HTR-8/SVneo (cell line): Measurements from ENCODE around the gene SAFB.
"Not testable (repeated sequence)": the region's sequence is repeated elsewhere in the genome, so short reads cannot be mapped to it uniquely, and the experiment has no call there.

Experiments used
- DNase-seq: peaks from one replicate; pipeline ENCODE4 v3.0.0; 2011; ENCODE audit warnings: low spot score, mixed read lengths; ENCODE audit not compliant: insufficient read length
- FAIRE-seq: peaks from 2 replicates; lab custom pipeline; 2011; peaks lifted over from hg19 to GRCh38; lab: Jason Lieb, UNC

The SAFB gene

DNA sequence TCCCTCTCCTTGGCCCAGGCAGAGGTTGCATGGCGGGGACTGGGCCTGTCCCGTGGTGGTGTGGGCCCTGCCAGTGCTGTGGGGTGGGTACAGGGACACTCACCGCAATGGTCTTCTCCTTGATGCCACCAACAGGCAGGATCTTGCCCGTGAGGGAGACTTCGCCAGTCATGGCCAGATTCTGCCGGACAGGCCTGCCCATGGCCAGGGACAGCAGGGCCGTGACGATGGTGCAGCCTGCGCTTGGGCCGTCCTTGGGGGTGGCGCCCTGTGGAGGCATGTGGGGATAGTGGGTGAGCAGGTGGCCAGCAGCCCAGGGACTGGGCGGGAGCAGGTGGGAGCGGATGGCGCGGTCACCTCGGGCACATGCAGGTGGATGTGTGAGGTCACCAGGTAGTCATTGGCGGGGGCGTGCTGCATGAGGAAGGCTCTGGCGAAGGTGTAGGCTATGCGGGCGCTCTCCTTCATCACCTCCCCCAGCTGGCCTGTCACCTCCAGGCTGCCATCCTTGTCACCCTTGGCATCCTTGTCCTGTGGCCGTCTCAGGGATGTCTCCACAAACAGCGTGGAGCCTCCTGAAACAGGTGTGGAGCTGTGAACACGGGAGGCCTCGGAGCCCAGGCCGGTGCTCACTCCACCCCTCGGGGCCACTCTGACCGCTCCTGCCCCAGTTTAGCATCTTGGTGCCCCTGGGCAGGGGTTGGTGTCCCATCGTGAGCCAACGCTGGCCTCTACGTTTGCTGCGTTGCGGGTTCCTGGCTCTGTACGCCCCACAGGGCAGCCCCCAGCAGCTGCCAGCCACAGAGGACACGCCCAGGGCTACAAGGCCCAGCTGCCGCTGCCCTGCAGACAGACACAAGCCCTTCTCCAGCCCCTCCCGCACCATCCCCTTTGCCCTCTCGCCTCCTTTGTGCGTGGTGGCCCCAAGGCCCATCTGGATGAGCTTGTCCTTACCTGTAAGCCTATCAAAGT is 70.6 kb downstream of the SAFB start:
- DNase-seq (no peak), FAIRE-seq (no peak)

DNA sequence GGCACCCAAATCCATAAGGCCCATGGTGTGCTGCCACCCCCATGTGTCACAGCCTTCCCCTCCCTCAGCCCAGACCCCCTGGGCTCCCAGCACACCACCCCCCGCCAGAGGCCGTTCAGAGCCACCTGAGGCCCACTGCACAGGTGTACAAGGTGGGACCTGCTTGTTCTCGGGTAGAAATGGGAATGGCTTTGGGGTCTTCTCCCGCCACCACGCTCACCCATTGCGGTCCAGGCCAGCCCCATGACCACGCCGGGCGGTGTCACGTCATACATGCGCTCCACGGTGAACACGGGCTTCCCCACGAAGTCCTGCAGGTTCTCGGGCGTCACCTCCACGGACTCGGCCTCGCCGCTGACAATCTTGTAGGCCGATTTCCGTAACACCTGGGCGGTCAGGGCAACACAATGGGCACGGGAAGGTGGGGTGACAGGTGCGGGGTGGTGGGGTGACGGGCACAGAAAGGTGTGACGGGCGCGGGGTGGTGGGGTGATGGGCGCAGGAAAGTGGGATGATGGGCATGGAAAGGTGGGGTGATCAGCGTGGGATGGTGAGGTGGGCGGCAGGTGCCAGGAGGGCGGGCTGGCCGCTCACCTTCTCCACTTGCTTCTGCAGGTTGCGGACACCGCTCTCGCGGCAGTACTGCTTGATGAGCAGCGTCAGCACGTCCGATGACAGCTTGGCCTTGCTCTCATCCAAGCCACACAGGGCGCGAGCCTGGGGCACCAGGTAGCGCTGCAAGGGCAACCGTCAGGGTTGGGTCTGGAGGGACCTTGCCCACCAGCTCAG is 71.5 kb downstream of the SAFB start:
- FAIRE-seq (no peak), DNase-seq (no peak)

GRCh38 chr19:5694956-5695648 is 72.2 kb downstream of the SAFB start:
- FAIRE-seq (no peak), DNase-seq (no peak)

DNA sequence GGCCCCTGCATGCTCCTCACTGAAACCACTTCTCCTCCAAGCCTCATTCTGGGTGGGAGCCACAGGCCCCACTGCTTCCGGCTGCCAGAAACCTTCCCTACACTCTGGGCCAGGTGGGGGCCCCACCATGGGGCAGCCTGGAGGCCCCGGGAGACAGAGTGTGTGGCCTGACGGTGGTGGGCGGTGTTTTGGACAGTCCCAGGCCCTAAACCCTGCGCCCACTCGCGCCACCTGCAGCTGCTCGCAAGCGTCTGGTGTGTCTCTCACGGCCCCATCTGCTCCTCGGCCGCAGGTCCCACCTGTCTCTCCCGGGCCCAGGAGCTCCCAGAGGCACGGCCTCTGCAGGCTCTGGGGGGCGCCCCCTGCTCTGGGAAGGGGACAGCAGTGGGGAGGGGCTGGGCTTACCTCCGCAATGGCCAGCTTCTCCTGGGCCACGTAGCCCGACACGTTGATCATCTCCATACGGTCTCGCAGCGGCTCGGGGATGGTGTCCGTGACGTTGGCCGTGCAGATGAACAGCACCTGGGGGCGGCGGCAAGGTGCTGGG is 72.8 kb downstream of the SAFB start:
- no peak for FAIRE-seq
- no peak for DNase-seq

DNA sequence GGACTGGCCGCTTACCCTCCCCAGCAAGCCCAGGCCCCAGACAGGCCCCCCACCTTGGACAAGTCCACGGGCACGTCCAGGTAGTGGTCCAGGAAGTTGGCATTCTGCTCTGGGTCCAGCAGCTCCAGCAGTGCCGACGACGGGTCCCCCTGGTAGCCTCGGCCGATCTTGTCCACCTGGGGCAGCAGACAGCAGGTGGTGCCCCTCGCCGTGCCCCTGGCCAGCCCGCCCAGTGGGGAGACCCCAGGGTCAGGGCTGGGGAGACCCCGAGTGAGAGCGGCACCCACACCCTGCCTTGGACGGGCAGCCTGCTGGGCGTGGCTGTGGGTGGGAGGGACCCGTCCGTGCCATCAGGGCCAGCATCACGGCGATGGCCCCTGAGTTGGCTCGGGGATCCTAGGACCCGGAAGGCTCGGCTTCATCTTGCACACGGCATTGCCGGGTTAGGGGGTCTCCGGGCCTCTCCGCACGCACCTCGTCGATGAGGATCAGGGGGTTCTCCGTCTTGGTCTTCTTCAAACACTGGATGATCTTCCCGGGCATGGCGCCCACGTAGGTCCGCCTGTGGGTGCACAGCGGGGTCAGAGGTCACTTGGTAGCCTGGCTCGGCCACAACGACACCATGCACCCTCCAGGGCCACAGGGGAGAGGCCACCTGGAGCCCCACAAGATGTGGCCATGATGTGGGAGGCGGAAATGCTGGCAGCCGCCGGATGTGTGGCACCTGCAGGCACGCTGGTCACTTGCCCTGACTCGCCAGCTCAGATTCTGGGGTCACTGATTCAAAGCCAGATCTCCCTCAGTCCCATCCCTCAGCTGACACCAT is 73.5 kb downstream of the SAFB start:
- DNase-seq (no peak), FAIRE-seq (no peak)

DNA sequence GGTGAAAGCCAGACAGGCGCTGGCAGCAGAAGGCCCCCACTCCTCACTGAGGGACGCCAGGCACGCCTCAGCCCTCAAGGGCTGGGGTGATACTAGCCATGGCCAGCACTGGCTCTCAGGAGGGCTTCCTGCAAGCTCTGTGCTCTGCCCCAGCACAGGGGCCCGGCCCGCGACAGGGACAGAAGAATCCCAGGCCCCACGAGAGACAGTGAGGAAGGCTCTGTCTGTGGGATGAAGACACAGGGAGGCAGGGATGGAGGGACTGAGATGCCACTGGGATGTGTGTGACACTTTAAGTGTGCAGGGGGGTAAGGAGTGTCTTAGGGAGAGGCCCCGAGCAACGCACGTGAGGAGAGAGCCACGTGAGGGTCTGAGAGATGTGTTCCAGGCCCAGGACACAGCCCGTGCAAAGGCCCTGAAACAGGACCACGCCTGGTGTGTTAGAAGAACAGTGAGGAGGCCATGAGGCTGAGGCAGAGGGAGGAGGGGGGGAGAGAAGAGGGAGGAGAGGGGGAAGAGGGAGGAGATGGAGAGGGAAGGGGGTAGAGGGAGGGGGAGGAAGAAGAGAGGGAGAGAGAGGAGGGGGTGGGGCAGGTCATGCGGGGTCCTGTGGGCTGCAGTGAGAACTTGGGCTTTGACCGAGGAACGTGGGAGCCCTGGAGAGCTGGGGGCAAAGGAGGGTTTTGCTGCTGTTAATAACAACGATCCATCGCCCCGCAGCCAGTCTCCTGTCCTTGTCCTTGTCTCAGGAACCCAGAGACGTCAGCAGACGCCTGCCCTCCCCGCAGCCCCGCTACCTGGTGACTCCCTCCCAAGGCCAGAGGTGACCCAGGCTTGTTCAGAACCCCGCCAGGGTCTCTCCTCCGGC is 74.4 kb downstream of the SAFB start:
- no peak for FAIRE-seq
- DNase-seq, result no peak

- DNase-seq, result no peak
- FAIRE-seq, result no peak
These were observed 75.2 kb downstream of the SAFB start for GRCh38 chr19:5697890-5698634.

DNA sequence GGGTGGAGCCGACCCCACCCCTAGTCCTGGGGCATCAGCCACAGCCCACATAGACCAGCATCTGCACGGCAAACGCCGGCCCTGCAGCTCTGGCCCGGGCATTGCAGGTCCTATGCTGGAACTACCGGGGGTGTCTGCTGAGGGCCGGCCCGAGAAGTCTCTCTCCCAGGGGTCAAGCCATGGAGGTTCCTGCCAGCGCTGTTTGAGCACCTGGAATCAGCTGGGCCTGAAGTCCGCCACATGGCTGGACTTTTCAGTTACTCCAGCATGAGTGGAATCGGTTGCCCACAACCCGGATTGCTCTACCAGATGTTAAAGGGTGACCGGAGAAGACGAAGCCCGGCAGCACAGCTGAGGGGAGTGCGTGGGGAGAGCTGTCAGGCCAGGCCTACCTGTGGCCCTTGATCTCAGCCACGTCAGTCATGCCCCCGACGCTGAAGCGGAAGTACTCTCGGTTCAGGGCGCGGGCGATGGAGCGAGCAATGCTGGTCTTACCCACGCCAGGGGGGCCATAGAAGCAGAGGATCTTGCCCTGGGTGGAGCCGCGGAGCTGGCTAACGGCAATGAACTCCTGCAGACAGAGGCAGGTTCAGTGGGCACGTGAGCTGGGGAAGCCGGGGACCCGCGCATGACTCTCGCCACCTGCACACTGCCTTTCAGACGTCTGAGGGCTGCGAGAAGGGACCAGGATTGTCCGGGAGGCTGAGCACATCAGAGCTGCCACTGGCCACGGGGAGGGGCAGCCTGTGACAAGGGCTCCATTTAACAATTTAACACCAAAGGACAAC is 75.9 kb downstream of the SAFB start:
- FAIRE-seq (no peak), DNase-seq (no peak)

- DNase-seq (no peak), FAIRE-seq (no peak)
These were observed 77.7 kb downstream of the SAFB start for GRCh38 chr19:5700455-5701092.

DNA sequence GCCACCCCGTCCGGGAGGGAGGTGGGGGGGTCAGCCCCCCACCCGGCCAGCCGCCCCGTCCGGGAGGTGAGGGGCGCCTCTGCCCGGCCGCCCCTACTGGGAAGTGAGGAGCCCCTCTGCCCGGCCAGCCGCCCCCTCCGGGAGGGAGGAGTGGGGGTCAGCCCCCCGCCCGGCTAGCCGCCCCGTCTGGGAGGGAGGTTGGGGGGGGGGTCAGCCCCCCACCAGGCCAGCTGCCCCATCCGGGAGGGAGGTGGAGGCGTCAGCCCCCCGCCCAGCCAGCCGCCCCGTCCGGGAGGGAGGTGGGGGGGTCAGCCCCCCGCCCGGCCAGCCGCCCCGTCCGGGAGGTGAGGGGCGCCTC is 79.1 kb downstream of the SAFB start:
- DNase-seq, FAIRE-seq: not testable (repeated sequence)

- FAIRE-seq (no peak), DNase-seq (no peak)
These were observed 81.2 kb downstream of the SAFB start for GRCh38 chr19:5703819-5704818.

GRCh38 chr19:5705552-5705951 is 82.7 kb downstream of the SAFB start:
- no peak for DNase-seq
- FAIRE-seq, result no peak

DNA sequence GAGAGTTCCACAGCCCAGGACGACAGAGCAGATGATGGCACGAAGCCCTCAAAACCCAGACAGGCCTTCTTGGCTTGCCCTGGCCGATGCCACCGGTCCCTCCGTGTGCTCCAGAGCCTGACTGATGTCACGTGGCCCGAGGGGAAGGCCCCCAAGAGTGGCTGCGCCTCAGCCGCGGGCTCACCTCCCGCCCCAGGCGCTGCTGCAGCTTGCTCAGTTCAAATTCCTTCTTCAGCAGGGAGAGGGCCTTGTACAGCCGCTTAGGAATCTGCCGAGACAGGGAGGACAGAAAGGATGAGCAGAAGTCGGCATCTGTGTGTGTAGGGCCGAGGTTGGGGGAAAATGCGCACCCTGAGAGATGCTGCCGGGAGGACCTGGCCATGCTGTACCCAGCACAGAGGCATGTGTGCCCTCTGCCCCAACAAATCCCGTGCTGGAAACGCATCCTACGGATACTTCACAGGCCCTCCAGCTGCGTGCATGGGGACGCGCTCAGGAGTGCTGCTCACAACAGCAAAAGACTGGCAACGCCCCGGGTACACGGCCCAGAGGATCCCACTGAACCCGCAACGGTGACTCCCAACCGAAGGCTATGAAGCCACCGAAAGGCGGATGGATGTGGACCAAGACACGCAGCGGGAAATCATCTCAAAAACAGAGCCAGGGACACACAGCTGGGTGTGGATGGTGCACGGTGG is 84.1 kb downstream of the SAFB start:
- DNase-seq (no peak), FAIRE-seq (no peak)

- no peak for FAIRE-seq
- DNase-seq, result no peak
These were observed 85.0 kb downstream of the SAFB start for GRCh38 chr19:5707576-5708575.
